ENCODE measurements around the gene SERTAD4.
"Not testable (repeated sequence)": the region's sequence is repeated elsewhere in the genome, so short reads cannot be mapped to it uniquely, and the experiment has no call there.

Gene SERTAD4

GRCh38 chr1:210232511-210233215 is at the start of gene SERTAD4:
SERTAD4 (plus strand) TSS chr1:210232796; CDS start chr1:210237961, 5,165 bp downstream.
- no peak for DNase-seq (ENCODE audit: low read depth)

- DNase-seq (ENCODE audit: low read depth): no peak
These were observed 47.5 kb upstream of the SERTAD4 start for GRCh38 chr1:210185063-210185462.

GRCh38 chr1:210187849-210188606 is 44.6 kb upstream of the SERTAD4 start:
- not testable (repeated sequence) for DNase-seq (ENCODE audit: low read depth)

GRCh38 chr1:210189426-210189825 is 43.2 kb upstream of the SERTAD4 start:
- DNase-seq (ENCODE audit: low read depth): no peak

- DNase-seq (ENCODE audit: low read depth): no peak
These were observed 36.9 kb upstream of the SERTAD4 start for GRCh38 chr1:210195635-210196160.

GRCh38 chr1:210196266-210196665 is 36.3 kb upstream of the SERTAD4 start:
- DNase-seq (ENCODE audit: low read depth): not testable (repeated sequence)

GRCh38 chr1:210198840-210199239 is 33.8 kb upstream of the SERTAD4 start:
- no peak for DNase-seq (ENCODE audit: low read depth)

- no peak for DNase-seq (ENCODE audit: low read depth)
These were observed 32.4 kb upstream of the SERTAD4 start for GRCh38 chr1:210200124-210200736.

- no peak for DNase-seq (ENCODE audit: low read depth)
These were observed 30.9 kb upstream of the SERTAD4 start for GRCh38 chr1:210201681-210202080.

GRCh38 chr1:210207597-210208450 is 24.8 kb upstream of the SERTAD4 start:
- DNase-seq (ENCODE audit: low read depth): no peak

- DNase-seq (ENCODE audit: low read depth): no peak
These were observed 19.3 kb upstream of the SERTAD4 start for GRCh38 chr1:210213335-210213734.

GRCh38 chr1:210214573-210215409 is 17.8 kb upstream of the SERTAD4 start:
- DNase-seq (ENCODE audit: low read depth): no peak

GRCh38 chr1:210217482-210217881 is 15.1 kb upstream of the SERTAD4 start:
- DNase-seq (ENCODE audit: low read depth): no peak

- DNase-seq (ENCODE audit: low read depth): no peak
These were observed 14.5 kb upstream of the SERTAD4 start for GRCh38 chr1:210218047-210218446.

GRCh38 chr1:210222340-210223006 is 10.1 kb upstream of the SERTAD4 start:
- DNase-seq (ENCODE audit: low read depth): no peak

GRCh38 chr1:210223226-210223904 is 9.2 kb upstream of the SERTAD4 start:
- no peak for DNase-seq (ENCODE audit: low read depth)

- no peak for DNase-seq (ENCODE audit: low read depth)
These were observed 4.4 kb upstream of the SERTAD4 start for GRCh38 chr1:210228158-210228557.

GRCh38 chr1:210230149-210230695 is 2.4 kb upstream of the SERTAD4 start:
- DNase-seq (ENCODE audit: low read depth): no peak

- peak; percentile 37 for DNase-seq (ENCODE audit: low read depth)
These were observed 618 bp upstream of the SERTAD4 start for GRCh38 chr1:210231846-210232510.
